NCI-H1092 treated with DMSO at 0.1 percent for 48 hours (cell line): ENCODE measurements around the gene ACSF3.
"Not testable (repeated sequence)": the region's sequence is repeated elsewhere in the genome, so short reads cannot be mapped to it uniquely, and the experiment has no call there.

Source experiments
- DNase-seq: peaks from one replicate; lab custom pipeline; 2025; lab: John Stamatoyannopoulos, UW

The ACSF3 gene

GRCh38 chr16:89161763-89162713, 68.4 kb downstream of the ACSF3 start:
- no peak for DNase-seq

- no peak for DNase-seq
Measured at GRCh38 chr16:89163297-89163696, 69.6 kb downstream of the ACSF3 start.

GRCh38 chr16:89164436-89164835, 70.8 kb downstream of the ACSF3 start:
- DNase-seq: no peak

- no peak for DNase-seq
Measured at GRCh38 chr16:89164847-89165680, 71.4 kb downstream of the ACSF3 start.

GRCh38 chr16:89165681-89165979, 72.0 kb downstream of the ACSF3 start:
- DNase-seq: not testable (repeated sequence)

GRCh38 chr16:89166696-89167424, 73.2 kb downstream of the ACSF3 start:
- DNase-seq: no peak

GRCh38 chr16:89167425-89167941, 73.8 kb downstream of the ACSF3 start:
- DNase-seq: peak; percentile 65

GRCh38 chr16:89168381-89169189, 74.9 kb downstream of the ACSF3 start:
- no peak for DNase-seq

GRCh38 chr16:89169778-89170177, 76.1 kb downstream of the ACSF3 start:
- DNase-seq: no peak

GRCh38 chr16:89170346-89171215, 76.9 kb downstream of the ACSF3 start:
- DNase-seq: peak; percentile 20

GRCh38 chr16:89171216-89172170, 77.8 kb downstream of the ACSF3 start, which contains the start of gene CDH15:
Gene CDH15 (plus strand): TSS chr16:89171748. CDS start chr16:89171832, 84 bp downstream.
- DNase-seq: peak; percentile 88

- DNase-seq: no peak
Measured at GRCh38 chr16:89172171-89172527, 78.5 kb downstream of the ACSF3 start.

- no peak for DNase-seq
Measured at GRCh38 chr16:89172528-89173173, 79.0 kb downstream of the ACSF3 start.

GRCh38 chr16:89173174-89173921, 79.7 kb downstream of the ACSF3 start:
- no peak for DNase-seq

GRCh38 chr16:89174055-89174827, 80.6 kb downstream of the ACSF3 start:
- no peak for DNase-seq

- DNase-seq: no peak
Measured at GRCh38 chr16:89174877-89175276, 81.2 kb downstream of the ACSF3 start.
